VCaP (cell line): ENCODE results near the gene PLXNA3.

Experiments used
- H3K27ac ChIP-seq: fragments of 450-650 bp; 2 replicates; pipeline ENCODE4 v1.5.1; 2017
- TF ChIP-seq, protein P1 (sequence below): fragments of 450-650 bp; conservative IDR thresholded peaks from 2 replicates; pipeline ENCODE4 v1.5.1; 2017; ENCODE audit warnings: mild to moderate bottlenecking, moderate library complexity

The PLXNA3 gene

DNA sequence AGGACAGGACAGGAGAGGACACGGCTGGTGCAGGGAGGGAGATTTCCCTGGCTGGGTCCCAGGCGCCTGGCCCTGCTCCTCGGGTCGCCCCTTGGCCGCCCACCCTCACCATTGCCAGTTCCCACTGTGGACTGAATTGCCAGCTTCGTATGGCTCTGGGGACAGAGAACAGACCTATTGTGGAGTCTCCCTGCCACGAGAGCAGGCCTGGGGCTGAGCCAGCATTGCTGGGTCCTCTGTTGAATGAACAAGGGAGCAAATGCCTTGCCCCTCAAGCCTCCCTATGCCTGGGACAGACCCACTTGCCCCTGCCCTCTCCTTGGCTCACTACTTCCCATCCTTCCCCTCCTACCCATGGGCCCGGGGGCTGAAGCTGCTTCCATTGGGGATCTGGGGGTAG lies 4.3 kb downstream of the PLXNA3 start:
- TF ChIP-seq, protein P1, sequence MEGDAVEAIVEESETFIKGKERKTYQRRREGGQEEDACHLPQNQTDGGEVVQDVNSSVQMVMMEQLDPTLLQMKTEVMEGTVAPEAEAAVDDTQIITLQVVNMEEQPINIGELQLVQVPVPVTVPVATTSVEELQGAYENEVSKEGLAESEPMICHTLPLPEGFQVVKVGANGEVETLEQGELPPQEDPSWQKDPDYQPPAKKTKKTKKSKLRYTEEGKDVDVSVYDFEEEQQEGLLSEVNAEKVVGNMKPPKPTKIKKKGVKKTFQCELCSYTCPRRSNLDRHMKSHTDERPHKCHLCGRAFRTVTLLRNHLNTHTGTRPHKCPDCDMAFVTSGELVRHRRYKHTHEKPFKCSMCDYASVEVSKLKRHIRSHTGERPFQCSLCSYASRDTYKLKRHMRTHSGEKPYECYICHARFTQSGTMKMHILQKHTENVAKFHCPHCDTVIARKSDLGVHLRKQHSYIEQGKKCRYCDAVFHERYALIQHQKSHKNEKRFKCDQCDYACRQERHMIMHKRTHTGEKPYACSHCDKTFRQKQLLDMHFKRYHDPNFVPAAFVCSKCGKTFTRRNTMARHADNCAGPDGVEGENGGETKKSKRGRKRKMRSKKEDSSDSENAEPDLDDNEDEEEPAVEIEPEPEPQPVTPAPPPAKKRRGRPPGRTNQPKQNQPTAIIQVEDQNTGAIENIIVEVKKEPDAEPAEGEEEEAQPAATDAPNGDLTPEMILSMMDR = no peak
- no peak overlapping the region for H3K27ac ChIP-seq

DNA sequence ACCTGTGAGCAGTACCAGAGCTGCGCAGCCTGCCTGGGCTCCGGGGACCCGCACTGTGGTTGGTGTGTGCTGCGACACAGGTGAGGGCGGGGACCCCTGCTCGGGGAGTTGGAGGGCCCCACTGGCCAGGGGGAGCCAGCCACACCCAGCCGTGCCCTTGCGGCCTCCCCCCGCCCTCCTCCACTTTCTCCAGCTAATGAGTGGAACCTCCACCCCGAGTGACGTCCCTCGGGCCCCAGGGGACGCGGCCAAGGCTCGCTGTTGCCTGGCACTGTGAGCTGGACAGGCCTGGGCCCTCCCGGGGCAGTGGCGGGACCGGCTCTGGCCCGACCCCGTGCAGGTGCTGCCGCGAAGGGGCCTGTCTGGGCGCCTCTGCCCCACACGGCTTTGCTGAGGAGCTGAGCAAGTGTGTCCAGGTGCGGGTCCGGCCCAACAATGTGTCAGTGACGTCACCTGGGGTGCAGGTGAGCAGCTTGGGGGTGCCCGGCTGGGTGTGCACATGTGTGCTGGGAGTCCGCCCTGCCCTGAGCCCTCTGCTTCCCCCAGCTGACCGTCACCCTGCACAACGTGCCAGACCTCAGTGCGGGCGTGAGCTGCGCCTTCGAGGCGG lies 5.6 kb downstream of the PLXNA3 start:
- TF ChIP-seq, protein P1 = no peak
- H3K27ac ChIP-seq = no peak overlapping the region

DNA sequence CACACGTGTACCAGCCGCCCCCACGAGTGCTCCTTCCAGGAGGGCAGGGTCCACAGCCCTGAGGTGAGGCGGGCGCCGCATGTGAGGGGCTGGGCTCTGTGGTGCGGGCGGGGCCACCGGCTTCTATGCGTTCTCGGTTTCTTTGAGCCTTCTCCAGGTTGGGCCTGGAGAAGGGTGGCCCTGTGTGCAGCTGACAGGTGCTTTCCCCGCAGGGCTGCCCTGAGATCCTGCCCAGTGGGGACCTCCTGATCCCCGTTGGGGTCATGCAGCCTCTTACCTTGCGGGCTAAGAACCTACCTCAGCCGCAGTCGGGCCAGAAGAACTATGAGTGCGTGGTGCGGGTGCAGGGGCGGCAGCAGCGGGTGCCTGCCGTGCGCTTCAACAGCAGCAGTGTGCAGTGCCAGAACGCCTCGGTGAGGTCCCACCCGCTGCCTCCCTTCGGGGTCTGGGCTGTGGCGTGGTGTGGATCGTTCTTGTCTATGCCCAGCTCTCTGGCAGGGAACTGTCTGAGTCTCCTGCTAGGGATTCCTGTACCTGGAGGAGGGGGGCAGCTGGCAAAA lies 6.8 kb downstream of the PLXNA3 start:
- H3K27ac ChIP-seq = no peak overlapping the region
- TF ChIP-seq, protein P1 = no peak

DNA sequence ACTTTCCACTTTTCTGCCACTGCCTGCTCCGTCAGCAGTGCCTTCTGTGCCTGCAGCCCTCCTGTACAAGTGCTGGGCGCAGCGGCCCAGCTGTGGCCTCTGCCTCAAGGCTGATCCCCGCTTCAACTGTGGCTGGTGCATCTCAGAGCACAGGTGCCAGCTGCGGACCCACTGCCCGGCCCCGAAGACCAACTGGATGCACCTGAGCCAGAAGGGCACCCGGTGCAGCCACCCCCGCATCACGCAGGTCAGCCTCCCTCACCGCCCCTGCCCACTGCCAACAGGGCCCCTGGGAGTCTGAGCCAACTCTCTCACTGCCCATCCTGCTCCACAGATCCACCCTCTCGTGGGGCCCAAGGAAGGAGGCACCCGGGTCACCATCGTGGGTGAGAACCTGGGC lies 7.5 kb downstream of the PLXNA3 start:
- H3K27ac ChIP-seq = no peak overlapping the region
- TF ChIP-seq, protein P1 = no peak

DNA sequence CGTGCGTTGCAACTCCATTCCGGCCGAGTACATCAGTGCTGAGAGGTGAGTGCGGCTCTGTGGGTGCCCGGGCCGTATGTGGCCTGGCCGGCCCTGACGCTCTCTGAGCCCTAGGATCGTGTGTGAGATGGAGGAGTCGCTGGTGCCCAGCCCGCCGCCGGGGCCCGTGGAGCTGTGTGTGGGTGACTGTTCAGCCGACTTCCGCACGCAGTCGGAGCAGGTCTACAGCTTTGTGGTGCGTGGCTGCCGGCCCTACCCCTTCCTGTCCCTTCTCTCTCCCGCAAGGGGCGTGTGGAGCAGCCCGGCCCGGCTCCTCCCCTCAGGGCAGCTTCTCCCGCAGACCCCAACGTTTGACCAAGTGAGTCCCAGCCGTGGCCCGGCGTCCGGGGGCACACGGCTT lies 8.0 kb downstream of the PLXNA3 start:
- no peak overlapping the region for H3K27ac ChIP-seq
- TF ChIP-seq, protein P1 = no peak

DNA sequence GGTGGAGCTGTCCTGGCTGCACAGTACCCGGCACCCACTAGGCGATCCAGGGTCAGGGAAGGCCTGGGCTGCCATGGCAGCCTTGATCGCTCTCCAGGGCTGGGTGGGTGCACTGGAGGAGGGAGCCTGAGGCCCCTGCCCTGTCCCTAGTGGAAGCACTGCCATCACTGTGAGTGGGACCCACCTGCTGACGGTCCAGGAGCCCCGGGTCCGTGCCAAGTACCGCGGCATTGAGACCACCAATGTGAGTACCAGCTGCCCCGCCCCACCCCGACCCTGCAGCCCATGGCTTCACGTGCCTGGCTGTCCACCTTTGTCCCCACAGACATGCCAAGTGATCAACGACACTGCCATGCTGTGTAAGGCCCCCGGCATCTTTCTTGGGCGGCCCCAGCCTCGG lies 8.8 kb downstream of the PLXNA3 start:
- H3K27ac ChIP-seq = no peak overlapping the region
- TF ChIP-seq, protein P1 = no peak

DNA sequence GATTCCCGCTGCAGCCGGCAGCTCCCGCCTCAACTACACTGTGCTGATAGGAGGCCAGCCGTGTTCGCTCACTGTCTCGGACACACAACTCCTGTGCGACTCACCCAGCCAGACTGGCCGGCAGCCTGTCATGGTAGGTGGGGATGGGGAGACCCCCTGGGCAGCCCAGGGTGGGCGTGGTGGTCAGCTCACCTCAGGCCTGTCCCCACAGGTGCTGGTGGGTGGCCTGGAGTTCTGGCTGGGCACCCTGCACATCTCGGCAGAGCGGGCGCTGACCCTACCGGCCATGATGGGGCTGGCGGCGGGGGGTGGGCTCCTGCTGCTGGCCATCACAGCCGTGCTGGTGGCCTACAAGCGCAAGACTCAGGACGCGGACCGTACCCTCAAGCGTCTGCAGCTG lies 9.5 kb downstream of the PLXNA3 start:
- TF ChIP-seq, protein P1 = no peak
- no peak overlapping the region for H3K27ac ChIP-seq
